Measurements from ENCODE around the gene KRT86. TPM values are rescaled to one million over a fixed set of nuclear protein-coding genes. Genes with fewer than 3 reads are reported as not detected.

Gene KRT86
- total and polyA plus RNA-seq, 2 of the 13 experiments (the other 11 are each of a cell fraction or from before 2014, with no cell fraction given): not detected

- TF ChIP-seq ZBTB34 (CRISPR knock-in tag; IDR thresholded peaks at IDR 0.05): no peak
- TF ChIP-seq KAT2B (IDR thresholded peaks at IDR 0.05; ENCODE audit: borderline replicate concordance, low read depth, low read length): no peak
- no peak for TF ChIP-seq ISL2 (CRISPR knock-in tag; IDR thresholded peaks at IDR 0.05)
- no peak for TF ChIP-seq TSC22D2 (CRISPR knock-in tag; IDR thresholded peaks at IDR 0.05; ENCODE audit: borderline replicate concordance)
These were observed 45.5 kb upstream of the KRT86 start (continued) for GRCh38 chr12:52228931-52229330.

DNA sequence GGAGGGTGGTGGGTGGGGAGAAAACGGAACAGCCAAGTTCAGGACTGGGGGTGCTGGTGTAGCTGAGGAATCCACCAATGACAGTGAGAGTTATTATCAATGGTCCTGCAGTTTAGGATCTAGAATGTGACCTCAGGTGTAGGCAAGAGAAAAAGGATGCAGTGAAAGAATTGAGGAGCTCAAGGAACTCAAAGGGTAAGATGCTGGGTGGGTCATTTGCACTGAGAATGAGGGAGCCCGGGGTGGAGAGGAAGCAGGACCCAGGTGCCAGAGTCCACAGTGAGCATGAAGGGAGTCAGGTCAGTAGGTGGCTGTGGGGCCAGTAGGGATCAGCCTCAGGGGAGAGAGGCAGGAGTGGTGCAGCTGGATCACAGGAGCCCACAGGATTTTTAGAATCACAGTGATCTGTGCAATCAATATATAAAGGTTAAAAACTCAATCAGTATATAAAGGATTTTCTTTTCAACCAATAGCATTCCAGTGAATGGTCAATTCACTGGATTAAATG lies 44.6 kb upstream of the KRT86 start:
- BruUV-seq (replicated peaks): no TSS peak
- H3K9ac ChIP-seq (ENCODE audit: insufficient read depth, low read depth, low read length): no peak overlapping the region
- H3K4me2 ChIP-seq (ENCODE audit: low read depth, low read length): no peak overlapping the region
- H2AFZ ChIP-seq (ENCODE audit: low read length): no peak overlapping the region
- POLR2A ChIA-PET: no interaction called here
- intact Hi-C loops (cut with micrococcal nuclease; ENCODE audit: unreplicated experiment) (no loop called here), in situ Hi-C loops (cut with HindIII; ENCODE audit: extremely low pct_ligation_motif_present, low pct_unique_long_range_greater_than_20kb) (no loop called here)
- no peak overlapping the region for H3K27ac ChIP-seq (ENCODE audit: extremely low read length, insufficient read depth, low read length)
- ATAC-seq (no peak), DNase-seq (ENCODE audit: low spot score) (no peak), FAIRE-seq (no peak)
- no peaks in the 10 kb centered on the region for H4K20me1 ChIP-seq (ENCODE audit: insufficient read depth, low read length)
- no peaks in the 10 kb centered on the region for H3K4me1 ChIP-seq (ENCODE audit: insufficient read depth, low read length)
- H3K27me3 ChIP-seq (ENCODE audit: control insufficient read depth in 1 of 2, insufficient read depth in 2 of 2, low read length in 2 of 2): peaks cover 0 to 44% of the 10 kb centered on the region in 2 experiments
- no peak overlapping the region for H3K4me3 ChIP-seq (replicated peaks in 1 of 3; ENCODE audit: insufficient read depth in 1 of 3, low read depth in 2 of 3, low read length in 3 of 3)
- 4% methylated on average over 2 of the region's 2 CpGs for WGBS (ENCODE audit: low lambda C conversion rate)
- CTCF ChIA-PET (ENCODE audit: low intra/inter-chr PET ratio, low total read pairs): no interaction called here
- H3K36me3 ChIP-seq (replicated peaks in 1 of 2; ENCODE audit: control insufficient read depth in 1 of 2, insufficient read depth in 2 of 2, low read length in 2 of 2): no peaks in the 10 kb centered on the region
- H3K9me3 ChIP-seq (ENCODE audit: low read length): no peaks in the 10 kb centered on the region
- no peaks in the 10 kb centered on the region for H3K79me2 ChIP-seq (ENCODE audit: insufficient read depth, low read length)
- TF ChIP-seq ETV6 (CRISPR knock-in tag; conservative IDR thresholded peaks at IDR 0.05) (no peak), ZNF687 (CRISPR knock-in tag; IDR thresholded peaks at IDR 0.05) (no peak), HOXD1 (CRISPR knock-in tag; IDR thresholded peaks at IDR 0.05) (no peak)
- TF ChIP-seq, protein P1, sequence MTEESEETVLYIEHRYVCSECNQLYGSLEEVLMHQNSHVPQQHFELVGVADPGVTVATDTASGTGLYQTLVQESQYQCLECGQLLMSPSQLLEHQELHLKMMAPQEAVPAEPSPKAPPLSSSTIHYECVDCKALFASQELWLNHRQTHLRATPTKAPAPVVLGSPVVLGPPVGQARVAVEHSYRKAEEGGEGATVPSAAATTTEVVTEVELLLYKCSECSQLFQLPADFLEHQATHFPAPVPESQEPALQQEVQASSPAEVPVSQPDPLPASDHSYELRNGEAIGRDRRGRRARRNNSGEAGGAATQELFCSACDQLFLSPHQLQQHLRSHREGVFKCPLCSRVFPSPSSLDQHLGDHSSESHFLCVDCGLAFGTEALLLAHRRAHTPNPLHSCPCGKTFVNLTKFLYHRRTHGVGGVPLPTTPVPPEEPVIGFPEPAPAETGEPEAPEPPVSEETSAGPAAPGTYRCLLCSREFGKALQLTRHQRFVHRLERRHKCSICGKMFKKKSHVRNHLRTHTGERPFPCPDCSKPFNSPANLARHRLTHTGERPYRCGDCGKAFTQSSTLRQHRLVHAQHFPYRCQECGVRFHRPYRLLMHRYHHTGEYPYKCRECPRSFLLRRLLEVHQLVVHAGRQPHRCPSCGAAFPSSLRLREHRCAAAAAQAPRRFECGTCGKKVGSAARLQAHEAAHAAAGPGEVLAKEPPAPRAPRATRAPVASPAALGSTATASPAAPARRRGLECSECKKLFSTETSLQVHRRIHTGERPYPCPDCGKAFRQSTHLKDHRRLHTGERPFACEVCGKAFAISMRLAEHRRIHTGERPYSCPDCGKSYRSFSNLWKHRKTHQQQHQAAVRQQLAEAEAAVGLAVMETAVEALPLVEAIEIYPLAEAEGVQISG (CRISPR knock-in tag; IDR thresholded peaks at IDR 0.05): no peak
- TF ChIP-seq, protein P2, sequence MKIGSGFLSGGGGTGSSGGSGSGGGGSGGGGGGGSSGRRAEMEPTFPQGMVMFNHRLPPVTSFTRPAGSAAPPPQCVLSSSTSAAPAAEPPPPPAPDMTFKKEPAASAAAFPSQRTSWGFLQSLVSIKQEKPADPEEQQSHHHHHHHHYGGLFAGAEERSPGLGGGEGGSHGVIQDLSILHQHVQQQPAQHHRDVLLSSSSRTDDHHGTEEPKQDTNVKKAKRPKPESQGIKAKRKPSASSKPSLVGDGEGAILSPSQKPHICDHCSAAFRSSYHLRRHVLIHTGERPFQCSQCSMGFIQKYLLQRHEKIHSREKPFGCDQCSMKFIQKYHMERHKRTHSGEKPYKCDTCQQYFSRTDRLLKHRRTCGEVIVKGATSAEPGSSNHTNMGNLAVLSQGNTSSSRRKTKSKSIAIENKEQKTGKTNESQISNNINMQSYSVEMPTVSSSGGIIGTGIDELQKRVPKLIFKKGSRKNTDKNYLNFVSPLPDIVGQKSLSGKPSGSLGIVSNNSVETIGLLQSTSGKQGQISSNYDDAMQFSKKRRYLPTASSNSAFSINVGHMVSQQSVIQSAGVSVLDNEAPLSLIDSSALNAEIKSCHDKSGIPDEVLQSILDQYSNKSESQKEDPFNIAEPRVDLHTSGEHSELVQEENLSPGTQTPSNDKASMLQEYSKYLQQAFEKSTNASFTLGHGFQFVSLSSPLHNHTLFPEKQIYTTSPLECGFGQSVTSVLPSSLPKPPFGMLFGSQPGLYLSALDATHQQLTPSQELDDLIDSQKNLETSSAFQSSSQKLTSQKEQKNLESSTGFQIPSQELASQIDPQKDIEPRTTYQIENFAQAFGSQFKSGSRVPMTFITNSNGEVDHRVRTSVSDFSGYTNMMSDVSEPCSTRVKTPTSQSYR (CRISPR knock-in tag; IDR thresholded peaks at IDR 0.05; ENCODE audit: borderline replicate concordance): no peak

Data from HepG2 (cell line).